GM19238 (cell line): ENCODE results near the gene ELAPOR1.

Experiments
- DNase-seq: peaks from one replicate; pipeline ENCODE4 v3.0.0; 2011; ENCODE audit warnings: low spot score; ENCODE audit not compliant: insufficient read length

Gene ELAPOR1

GRCh38 chr1:109113590-109114341 is at the start of gene ELAPOR1:
Gene ELAPOR1, plus strand, starts transcription at chr1:109114115. Its CDS starts 69 bp downstream, at chr1:109114184.
- peak; percentile 42 for DNase-seq

- no peak for DNase-seq
These were observed 48.8 kb upstream of the ELAPOR1 start for GRCh38 chr1:109065137-109065536.

- no peak for DNase-seq
These were observed 46.0 kb upstream of the ELAPOR1 start for GRCh38 chr1:109067883-109068282.

DNA sequence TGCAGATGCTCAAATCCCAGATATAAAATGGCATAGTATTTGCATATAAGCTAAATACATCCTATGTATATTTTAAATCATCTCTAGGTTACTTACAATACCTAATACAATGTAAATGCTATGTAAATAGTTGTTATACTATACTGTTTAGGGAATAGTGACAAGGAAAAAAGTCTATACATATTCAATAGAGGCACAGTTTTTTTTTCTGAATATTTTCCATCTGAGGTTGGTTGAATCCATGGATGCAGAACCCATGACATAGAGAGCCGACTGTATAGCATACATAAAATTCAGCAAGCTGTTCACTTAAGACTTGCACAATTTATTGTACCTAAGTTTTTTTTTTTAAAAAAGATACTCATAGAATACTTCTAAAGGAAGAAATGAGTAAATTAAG is 44.6 kb upstream of the ELAPOR1 start:
- DNase-seq: no peak

DNA sequence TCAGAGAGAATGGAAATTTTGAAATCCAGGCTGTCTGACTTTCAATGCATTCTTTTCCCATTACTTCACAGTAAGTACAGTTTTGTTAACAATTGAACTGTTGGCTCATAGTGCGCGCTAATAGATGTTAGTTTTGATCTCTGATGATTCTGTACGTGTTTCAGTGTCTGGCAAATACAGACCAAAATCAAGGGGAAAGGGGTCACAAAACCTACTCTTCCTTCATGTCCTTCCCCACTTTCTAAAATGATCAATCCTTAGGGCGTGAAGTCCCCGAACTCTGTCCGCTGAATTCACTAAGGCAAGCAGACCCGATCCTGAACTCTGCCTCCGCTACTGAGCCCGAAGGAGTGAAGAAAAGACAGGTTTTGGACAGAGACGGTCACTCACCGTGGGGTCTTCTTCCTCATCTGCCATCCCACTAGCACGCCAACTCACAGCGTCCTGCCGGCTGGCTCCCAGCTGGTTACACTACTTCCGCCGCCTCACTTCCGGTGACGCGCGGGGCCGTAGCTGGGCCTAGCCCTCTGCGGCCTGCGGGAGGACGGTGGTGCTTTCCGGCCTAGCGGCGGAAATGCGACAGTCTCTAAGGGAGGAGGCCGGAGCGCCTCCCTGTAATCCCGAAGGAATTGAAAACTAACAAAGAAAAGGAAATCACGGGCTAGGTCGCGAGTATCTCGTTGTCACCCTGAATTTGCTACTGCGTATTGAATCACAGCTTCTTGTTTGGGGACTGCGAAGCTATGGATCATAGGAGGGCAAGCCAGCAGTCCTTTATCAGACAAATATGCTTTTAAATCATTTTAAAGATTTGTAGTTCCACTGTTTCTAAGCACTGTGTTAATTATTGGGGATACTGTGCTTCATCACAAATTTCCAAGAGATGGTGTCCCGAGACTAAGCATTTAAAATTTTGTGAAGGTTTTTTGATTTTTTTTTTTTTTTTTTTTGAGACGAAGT is 38.1 kb upstream of the ELAPOR1 start, which contains the start of gene TAF13:
Gene TAF13 (minus strand): TSS at position 473 of the 960 bp plus-strand sequence. CDS start 56 bp downstream, at position 417.
- peak; percentile 93 for DNase-seq

DNA sequence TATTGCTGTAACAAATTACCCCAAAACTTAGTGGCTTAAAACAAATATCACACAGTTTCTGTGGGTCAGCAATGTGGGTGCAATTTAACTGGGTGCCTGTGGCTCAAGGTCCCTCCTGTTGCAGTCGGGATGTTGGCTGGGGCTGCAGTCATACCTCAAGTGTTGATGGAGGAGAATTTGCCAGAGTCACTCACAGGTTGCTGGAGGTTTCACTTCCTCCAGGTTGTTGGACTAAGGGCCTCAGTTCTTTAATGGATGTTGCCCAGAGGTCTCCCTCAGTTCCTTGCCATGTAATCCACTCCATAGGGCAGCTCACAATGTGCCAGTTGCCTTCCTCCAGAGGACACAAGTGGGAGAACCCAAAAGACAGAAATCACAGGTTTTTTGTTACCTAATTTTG is 35.6 kb upstream of the ELAPOR1 start:
- DNase-seq: no peak

- no peak for DNase-seq
These were observed 34.7 kb upstream of the ELAPOR1 start for GRCh38 chr1:109079240-109079622.

DNA sequence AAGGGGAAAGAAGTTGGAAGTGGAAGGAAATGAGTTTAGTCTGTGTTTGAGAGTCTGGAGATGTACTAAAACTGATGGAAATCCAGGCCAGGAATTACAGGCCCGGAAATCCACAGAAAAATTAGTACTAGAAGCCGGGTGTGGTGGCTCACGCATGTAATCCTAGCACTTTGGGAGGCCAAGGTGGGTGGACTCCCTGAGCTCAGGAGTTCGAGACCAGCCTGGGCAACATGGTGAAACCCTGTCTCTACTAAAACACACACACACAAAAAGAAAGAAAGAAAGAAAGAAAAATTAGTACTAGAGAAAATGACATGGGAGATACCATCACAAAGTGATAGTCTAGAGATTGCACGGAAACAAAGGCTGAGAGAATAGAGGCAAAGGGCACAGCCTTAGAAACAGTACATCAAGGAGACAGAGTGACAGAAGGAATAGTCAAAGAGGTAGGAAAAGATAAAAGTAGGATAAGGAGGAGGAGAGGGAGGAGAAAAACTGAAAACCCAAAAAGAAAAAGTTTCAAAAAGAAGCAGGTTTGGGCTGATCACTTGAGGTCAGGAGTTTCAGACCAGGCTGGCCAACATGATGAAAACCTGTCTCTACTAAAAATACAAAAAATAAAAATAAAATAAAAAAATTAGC is 33.4 kb upstream of the ELAPOR1 start:
- DNase-seq: no peak

GRCh38 chr1:109083501-109083900 is 30.4 kb upstream of the ELAPOR1 start:
- no peak for DNase-seq

DNA sequence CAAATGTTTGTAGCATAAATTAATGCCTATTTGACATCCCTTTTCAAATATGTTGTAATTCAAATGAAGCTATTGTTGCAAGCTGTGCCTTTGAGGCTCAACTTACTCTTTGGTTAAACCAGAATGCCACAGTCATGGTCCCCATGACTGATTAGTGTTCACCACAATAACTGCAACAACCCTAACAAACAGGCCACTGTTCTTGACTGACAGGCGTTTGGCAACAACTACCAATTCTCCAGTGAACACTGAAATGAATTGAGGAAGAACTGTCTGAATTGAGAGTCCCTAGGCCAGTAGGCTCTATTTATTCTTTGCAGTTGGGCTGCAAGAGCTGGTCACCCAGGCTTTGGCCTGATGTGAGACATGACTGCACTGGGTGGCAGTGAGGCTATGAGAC is 30.0 kb upstream of the ELAPOR1 start:
- DNase-seq: no peak

- no peak for DNase-seq
These were observed 29.1 kb upstream of the ELAPOR1 start for GRCh38 chr1:109084563-109085517.

DNA sequence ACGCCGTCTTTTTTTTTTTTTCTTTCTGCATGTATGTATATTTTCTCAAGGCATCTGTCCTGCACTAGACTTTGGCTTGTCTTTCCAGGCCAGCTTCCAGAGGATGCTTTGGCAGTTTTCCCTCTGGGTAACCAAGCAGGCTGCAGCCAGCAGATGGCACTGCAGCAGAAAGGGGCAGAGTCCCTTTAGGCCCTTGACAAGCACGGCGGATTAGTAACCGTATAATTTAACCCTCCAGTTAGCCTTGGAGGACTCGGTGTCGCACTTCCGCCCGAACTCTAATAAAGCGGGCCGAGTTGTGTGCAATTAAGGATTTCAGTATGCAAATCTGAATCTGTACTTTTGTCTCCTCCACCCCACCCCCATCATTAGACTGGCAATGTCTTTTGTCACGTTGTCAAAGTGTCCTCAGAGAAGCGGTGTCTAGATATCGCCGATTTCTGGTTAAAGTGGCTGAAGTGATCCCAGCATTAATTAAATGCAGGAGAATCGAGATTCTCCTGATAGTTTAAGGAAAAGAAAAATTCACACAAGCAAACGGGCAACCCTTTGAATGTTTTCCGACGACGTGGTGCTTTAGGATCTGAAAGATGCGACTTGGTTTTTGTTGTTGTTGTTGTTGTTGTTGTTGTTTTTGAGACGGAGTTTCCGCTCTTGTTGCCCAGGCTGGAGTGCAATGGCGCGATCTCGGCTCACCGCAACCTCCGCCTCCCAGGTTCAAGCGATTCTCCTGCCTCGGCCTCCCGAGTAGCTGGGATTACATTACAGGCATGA is 24.5 kb upstream of the ELAPOR1 start:
- no peak for DNase-seq

GRCh38 chr1:109090196-109091077 is 23.5 kb upstream of the ELAPOR1 start, which contains the start of gene TMEM167B:
Gene TMEM167B, plus strand, starts transcription at chr1:109090764. Its CDS starts 109 bp downstream, at chr1:109090873.
- peak; percentile 65 for DNase-seq

GRCh38 chr1:109091078-109091838 is 22.7 kb upstream of the ELAPOR1 start:
- DNase-seq: no peak

DNA sequence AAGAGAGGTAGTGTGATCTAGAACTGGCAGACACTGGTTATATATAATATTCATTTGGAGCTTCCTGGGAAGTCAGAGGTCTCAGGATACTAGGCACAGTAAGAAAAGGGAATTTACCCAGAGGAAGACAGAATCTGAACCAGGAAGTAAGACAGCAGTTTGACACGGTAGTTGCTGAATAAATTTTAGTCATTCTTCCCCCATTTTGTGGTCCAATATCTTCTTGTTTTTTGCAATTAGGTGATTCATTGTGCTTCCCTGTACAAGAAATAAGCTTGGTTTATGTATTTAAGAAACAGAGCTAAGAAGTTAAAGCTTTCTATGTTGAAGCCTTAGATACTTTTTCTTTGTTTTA is 22.1 kb upstream of the ELAPOR1 start:
- DNase-seq: no peak

DNA sequence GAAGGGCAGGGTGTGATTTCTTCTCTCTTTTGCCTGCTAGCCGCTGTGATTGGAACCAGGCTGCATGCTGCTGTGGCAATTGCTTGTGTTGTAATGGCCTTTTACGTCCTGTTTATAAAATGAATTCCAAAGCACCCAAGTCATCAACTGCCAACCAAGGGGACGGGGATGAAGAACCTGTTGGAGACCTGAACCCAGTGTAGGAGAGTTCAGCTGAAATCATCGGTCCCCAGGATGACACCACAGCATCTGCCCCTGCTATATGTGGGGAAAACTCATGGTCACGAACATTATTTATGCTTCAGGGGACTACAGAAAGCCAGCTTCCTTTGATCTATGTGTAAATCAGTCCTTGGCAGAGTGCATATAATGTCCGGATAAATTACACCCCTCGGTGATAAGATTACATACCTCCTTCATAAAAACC is 19.5 kb upstream of the ELAPOR1 start:
- no peak for DNase-seq

DNA sequence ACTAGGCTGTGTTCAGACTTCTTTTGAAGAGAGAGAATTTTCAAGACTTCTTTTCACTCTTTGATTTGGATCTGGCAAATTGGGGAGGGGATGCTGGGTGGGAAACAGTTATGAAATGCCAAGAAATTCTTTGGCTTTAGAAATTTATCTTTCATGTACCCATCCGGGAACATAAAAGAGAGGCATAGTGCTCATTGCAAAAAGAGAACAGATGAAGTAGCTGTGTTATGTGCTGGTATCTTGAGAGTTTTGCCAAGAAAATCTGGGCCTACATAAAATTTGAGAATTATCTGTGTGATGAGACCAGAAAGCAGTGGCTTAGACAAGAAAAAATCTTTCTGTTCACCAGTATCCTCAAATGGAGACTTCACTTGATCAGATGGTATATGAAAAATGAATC is 19.0 kb upstream of the ELAPOR1 start:
- no peak for DNase-seq

DNA sequence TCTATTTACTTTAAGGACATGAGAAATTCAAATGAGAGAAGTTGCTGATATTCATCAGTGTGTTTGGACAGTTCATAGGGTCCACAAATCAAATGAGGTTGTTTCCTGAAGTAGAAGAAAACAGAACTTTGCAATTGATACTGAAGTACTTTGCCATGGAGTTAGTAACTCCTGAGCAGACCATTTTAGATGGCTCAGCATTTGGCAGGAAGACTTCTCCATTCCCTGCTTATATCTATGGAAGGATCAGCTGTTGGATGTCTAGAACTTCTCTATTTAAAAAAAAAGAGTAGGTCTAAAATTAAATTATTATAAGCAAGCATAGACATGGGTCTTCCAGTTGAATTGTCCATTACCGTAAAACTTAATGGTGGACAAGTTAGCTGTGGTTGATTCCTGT is 18.3 kb upstream of the ELAPOR1 start:
- DNase-seq: no peak
